ENCODE measurements around the gene MAP3K6.

GRCh38 chr1:27383661-27384060 lies 16.9 kb upstream of the MAP3K6 start:
- TF ChIP-seq CTCF (conservative IDR thresholded peaks at IDR 0.05; ENCODE audit: low read depth, low read length): no peak
- TF ChIP-seq EZH2phosphoT487 (IDR thresholded peaks at IDR 0.05; ENCODE audit: borderline replicate concordance, low read length): no peak

All from PC-3 (cell line).